Activated naive CD8-positive, alpha-beta T cell (primary cell): ENCODE results near the gene STK32B.

ENCODE experiments used
- H3K27ac Mint-ChIP-seq: one replicate; pipeline ENCODE4 v1.8.0; 2021; ENCODE audit warnings: mixed read lengths
- H3K27me3 Mint-ChIP-seq: one replicate; pipeline ENCODE4 v1.8.0; 2021; ENCODE audit warnings: mixed read lengths
- H3K36me3 Mint-ChIP-seq: one replicate; pipeline ENCODE4 v1.8.0; 2021; ENCODE audit warnings: mixed read lengths
- H3K4me1 Mint-ChIP-seq: one replicate; pipeline ENCODE4 v1.8.0; 2021; ENCODE audit warnings: low read depth, mixed read lengths
- H3K4me3 Mint-ChIP-seq: one replicate; pipeline ENCODE4 v1.8.0; 2021; ENCODE audit warnings: mild to moderate bottlenecking, mixed read lengths
- H3K9me3 Mint-ChIP-seq: one replicate; pipeline ENCODE4 v1.8.0; 2021; ENCODE audit warnings: low read depth, mixed read lengths

The STK32B gene

GRCh38 chr4:5072948-5073347 lies 21.7 kb downstream of the STK32B start:
- no peak overlapping the region for H3K27ac Mint-ChIP-seq

GRCh38 chr4:5078009-5078408 lies 26.7 kb downstream of the STK32B start:
- Mint-ChIP-seq H3K9me3 (peaks cover 26% of the 10 kb centered on the region), H3K4me1 (no peaks in the 10 kb centered on the region), H3K27ac (no peak overlapping the region), H3K27me3 (peaks cover 9% of the 10 kb centered on the region), H3K4me3 (no peak overlapping the region), H3K36me3 (no peaks in the 10 kb centered on the region)

More at GRCh38 chr4:5072948-5073347, 21.7 kb downstream of the STK32B start:
- Mint-ChIP-seq H3K9me3 (peaks cover 16% of the 10 kb centered on the region), H3K27me3 (peaks cover 5% of the 10 kb centered on the region), H3K36me3 (no peaks in the 10 kb centered on the region), H3K4me1 (no peaks in the 10 kb centered on the region), H3K4me3 (no peak overlapping the region)

- Mint-ChIP-seq H3K36me3 (no peaks in the 10 kb centered on the region), H3K4me1 (no peaks in the 10 kb centered on the region), H3K27ac (no peak overlapping the region), H3K4me3 (no peak overlapping the region), H3K27me3 (peaks cover 9% of the 10 kb centered on the region), H3K9me3 (peaks cover 23% of the 10 kb centered on the region)
Observed at GRCh38 chr4:5079581-5079980, 28.3 kb downstream of the STK32B start.

- Mint-ChIP-seq H3K36me3 (no peaks in the 10 kb centered on the region), H3K4me3 (no peak overlapping the region), H3K4me1 (no peaks in the 10 kb centered on the region), H3K27me3 (peaks cover 9% of the 10 kb centered on the region), H3K9me3 (peaks cover 35% of the 10 kb centered on the region), H3K27ac (no peak overlapping the region)
Observed at GRCh38 chr4:5081441-5081999, 30.2 kb downstream of the STK32B start.

- Mint-ChIP-seq H3K27me3 (peaks cover 7% of the 10 kb centered on the region), H3K9me3 (peaks cover 40% of the 10 kb centered on the region), H3K4me1 (no peaks in the 10 kb centered on the region), H3K36me3 (no peaks in the 10 kb centered on the region), H3K27ac (no peak overlapping the region), H3K4me3 (no peak overlapping the region)
Observed at GRCh38 chr4:5082376-5082775, 31.1 kb downstream of the STK32B start.

DNA sequence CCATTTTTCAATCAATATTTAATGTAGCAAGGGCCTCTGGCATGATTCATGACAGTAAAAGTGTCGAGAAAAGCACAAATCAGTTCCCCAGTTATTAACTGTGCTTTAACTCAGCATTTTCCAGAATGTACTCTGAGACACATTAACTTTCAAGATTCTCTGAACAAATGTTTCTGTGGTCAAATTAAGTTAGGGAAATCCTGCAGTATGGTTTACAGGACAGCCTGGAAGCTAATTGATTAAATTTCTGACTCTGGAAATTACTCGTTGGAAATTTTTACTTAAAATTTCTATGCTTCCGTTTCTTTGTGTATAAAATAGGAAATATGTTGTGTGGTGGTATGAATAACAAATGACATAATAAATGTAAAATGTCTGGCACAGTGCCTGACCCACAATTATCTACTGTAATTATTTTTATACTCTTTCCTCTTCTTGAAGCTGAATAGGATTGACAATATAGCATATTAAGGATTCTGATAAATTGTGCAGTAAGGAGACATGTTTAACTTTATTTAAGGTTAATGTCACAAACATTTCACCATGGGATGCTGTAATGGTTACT lies 33.7 kb downstream of the STK32B start:
- Mint-ChIP-seq H3K27me3 (peaks cover 2% of the 10 kb centered on the region), H3K36me3 (no peaks in the 10 kb centered on the region), H3K27ac (no peak overlapping the region), H3K4me1 (no peaks in the 10 kb centered on the region), H3K9me3 (peaks cover 40% of the 10 kb centered on the region), H3K4me3 (no peak overlapping the region)

DNA sequence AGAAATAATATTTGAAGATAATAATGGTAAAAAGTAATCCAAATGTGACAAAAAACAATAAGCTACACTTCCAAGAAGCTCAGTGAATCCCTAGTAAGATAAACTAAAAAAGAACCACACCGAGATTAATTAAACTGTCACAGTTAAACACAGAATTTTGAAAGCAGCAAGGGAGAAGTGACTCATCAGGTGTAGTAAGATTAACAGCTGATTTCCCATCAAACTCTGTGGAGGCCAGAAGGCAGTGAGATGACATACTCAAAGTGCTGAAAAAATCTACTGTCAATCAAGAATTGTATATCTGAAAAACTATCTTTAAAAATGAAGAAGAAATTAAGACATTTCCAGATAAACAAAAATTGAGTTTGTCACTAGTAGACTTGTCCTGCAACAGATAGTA lies 35.3 kb downstream of the STK32B start:
- H3K9me3 Mint-ChIP-seq: peaks cover 31% of the 10 kb centered on the region
- no peaks in the 10 kb centered on the region for H3K36me3 Mint-ChIP-seq
- H3K4me1 Mint-ChIP-seq: no peaks in the 10 kb centered on the region
- H3K4me3 Mint-ChIP-seq: no peak overlapping the region
- no peak overlapping the region for H3K27ac Mint-ChIP-seq
- no peaks in the 10 kb centered on the region for H3K27me3 Mint-ChIP-seq

- H3K27ac Mint-ChIP-seq: no peak overlapping the region
- no peaks in the 10 kb centered on the region for H3K4me1 Mint-ChIP-seq
- no peaks in the 10 kb centered on the region for H3K36me3 Mint-ChIP-seq
- no peaks in the 10 kb centered on the region for H3K9me3 Mint-ChIP-seq
- no peaks in the 10 kb centered on the region for H3K27me3 Mint-ChIP-seq
- no peak overlapping the region for H3K4me3 Mint-ChIP-seq
Observed at GRCh38 chr4:5096261-5096660, 45.0 kb downstream of the STK32B start.

- peaks cover 1% of the 10 kb centered on the region for H3K27me3 Mint-ChIP-seq
- no peaks in the 10 kb centered on the region for H3K36me3 Mint-ChIP-seq
- no peak overlapping the region for H3K4me3 Mint-ChIP-seq
- peaks cover 2% of the 10 kb centered on the region for H3K9me3 Mint-ChIP-seq
- no peak overlapping the region for H3K27ac Mint-ChIP-seq
- no peaks in the 10 kb centered on the region for H3K4me1 Mint-ChIP-seq
Observed at GRCh38 chr4:5098176-5098575, 46.9 kb downstream of the STK32B start.

DNA sequence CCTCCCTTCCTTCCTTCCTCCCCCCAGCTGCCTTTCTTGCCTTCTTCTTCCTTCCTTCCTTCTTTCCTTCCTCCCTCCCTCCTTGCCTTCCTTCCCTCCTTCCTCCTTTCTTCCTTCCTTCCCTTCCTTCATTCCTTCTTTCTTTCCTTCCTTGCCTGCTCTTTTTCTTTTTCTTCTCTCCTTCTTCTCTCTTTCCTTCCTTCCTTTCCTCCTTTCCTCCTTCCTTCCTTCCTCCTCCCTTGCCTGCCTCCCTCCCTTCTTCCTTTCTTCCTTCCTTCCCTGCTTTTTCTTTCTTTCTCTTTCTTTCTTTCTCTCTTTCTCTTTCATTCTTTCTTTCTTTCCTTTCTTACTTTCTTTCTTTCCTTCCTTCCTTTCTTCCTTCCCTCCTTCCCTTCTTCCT lies 49.1 kb downstream of the STK32B start:
- Mint-ChIP-seq H3K4me3 (no peak overlapping the region), H3K4me1 (no peaks in the 10 kb centered on the region), H3K9me3 (peaks cover 4% of the 10 kb centered on the region), H3K27me3 (peaks cover 4% of the 10 kb centered on the region), H3K27ac (no peak overlapping the region), H3K36me3 (no peaks in the 10 kb centered on the region)

DNA sequence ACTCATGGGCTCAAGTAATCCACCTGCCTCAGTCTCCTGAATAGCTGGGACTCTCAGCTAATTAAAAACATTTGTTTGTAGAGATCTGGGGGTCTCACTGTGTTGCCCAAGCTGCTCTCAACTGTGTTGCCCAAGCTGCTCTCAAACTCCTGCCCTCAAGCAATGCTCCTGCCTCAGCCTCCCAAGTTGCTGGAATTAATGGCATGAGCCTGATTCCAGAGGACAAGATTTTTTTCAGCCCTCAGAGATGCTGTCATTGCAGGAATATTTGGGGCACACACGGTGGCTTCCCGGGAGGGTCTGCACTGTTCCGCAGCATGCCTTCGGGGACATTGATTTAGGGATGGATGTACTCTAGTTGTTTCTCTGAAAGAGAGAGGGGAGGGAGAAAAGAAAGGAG lies 49.7 kb downstream of the STK32B start:
- Mint-ChIP-seq H3K27ac (no peak overlapping the region), H3K4me3 (no peak overlapping the region), H3K9me3 (peaks cover 4% of the 10 kb centered on the region), H3K36me3 (no peaks in the 10 kb centered on the region), H3K27me3 (peaks cover 4% of the 10 kb centered on the region), H3K4me1 (no peaks in the 10 kb centered on the region)

- no peak overlapping the region for H3K4me3 Mint-ChIP-seq
- no peak overlapping the region for H3K27ac Mint-ChIP-seq
- H3K4me1 Mint-ChIP-seq: no peaks in the 10 kb centered on the region
- peaks cover 4% of the 10 kb centered on the region for H3K27me3 Mint-ChIP-seq
- no peaks in the 10 kb centered on the region for H3K36me3 Mint-ChIP-seq
- peaks cover 4% of the 10 kb centered on the region for H3K9me3 Mint-ChIP-seq
Observed at GRCh38 chr4:5101571-5101970, 50.3 kb downstream of the STK32B start.

DNA sequence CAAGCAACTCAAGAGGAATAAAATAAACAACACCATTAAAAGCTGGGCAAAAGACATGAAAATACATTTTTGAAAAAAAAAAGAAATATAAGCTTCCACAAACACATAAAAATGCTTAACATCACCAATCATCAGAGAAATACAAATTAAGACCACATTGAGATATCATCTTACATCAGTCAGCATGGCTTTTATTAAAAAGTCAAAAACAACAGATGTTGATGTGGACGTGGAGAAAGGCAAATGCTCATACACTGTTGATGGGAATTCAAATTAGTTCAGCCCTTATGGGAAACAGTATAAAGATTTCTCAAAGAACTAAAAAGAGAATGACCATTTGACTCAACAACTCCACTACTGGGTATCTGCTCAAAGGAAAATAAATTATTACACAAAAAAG lies 59.6 kb downstream of the STK32B start:
- H3K36me3 Mint-ChIP-seq: no peaks in the 10 kb centered on the region
- no peak overlapping the region for H3K4me3 Mint-ChIP-seq
- peaks cover 8% of the 10 kb centered on the region for H3K27me3 Mint-ChIP-seq
- H3K9me3 Mint-ChIP-seq: no peaks in the 10 kb centered on the region
- no peak overlapping the region for H3K27ac Mint-ChIP-seq
- H3K4me1 Mint-ChIP-seq: no peaks in the 10 kb centered on the region

GRCh38 chr4:5112333-5113095 lies 61.2 kb downstream of the STK32B start:
- Mint-ChIP-seq H3K4me3 (no peak overlapping the region), H3K4me1 (no peaks in the 10 kb centered on the region), H3K36me3 (no peaks in the 10 kb centered on the region), H3K9me3 (no peaks in the 10 kb centered on the region), H3K27ac (no peak overlapping the region), H3K27me3 (peaks cover 6% of the 10 kb centered on the region)

GRCh38 chr4:5114950-5115349 lies 63.7 kb downstream of the STK32B start:
- Mint-ChIP-seq H3K27me3 (no peaks in the 10 kb centered on the region), H3K9me3 (no peaks in the 10 kb centered on the region), H3K4me1 (no peaks in the 10 kb centered on the region)

More at GRCh38 chr4:5114950-5115349, 63.7 kb downstream of the STK32B start:
- Mint-ChIP-seq H3K4me3 (no peak overlapping the region), H3K27ac (no peak overlapping the region), H3K36me3 (no peaks in the 10 kb centered on the region)
